Measurements from ENCODE around the gene OCSTAMP. TPM values are rescaled to one million over a fixed set of nuclear protein-coding genes. Genes with fewer than 3 reads are reported as not detected.

Gene OCSTAMP
- total RNA-seq, 1 experiment from 2014 or later = not detected

DNA sequence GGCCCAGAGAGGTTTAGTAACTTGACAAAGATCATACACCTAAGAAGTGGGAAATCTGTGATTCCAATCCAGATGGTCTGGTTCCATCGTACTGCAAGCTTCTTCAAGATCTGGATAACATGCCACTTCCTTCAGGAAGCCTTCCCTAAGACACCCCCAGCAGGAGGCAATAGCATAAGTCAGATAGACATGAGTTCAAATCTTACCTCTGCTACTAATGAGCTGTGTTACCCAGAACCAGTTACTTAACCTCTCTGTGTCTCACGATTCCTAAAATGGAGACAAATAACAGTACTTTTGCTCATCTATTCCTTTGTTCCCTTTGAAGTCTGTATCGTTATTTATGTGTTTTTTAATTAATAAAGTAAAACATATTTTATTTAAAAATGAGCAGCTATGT, 22.3 kb upstream of the OCSTAMP start:
- no peaks in the 10 kb centered on the region for H3K36me3 ChIP-seq (ENCODE audit: control insufficient read depth, insufficient read depth, low read length)
- no TSS peak for BruUV-seq (replicated peaks)
- no peak overlapping the region for H3K4me3 ChIP-seq (ENCODE audit: low read depth in 2 of 2, low read length in 2 of 2)
- ATAC-seq = no peak
- no peak overlapping the region for H3K27ac ChIP-seq (ENCODE audit: low read length)
- intact Hi-C loops (cut with micrococcal nuclease; ENCODE audit: unreplicated experiment) = no loop called here
- no peaks in the 10 kb centered on the region; the same call in 1 of the 2 replicates for H3K27me3 ChIP-seq (ENCODE audit: control insufficient read depth, insufficient read depth, low read length)
- no peak for DNase-seq (ENCODE audit: low read depth, low spot score)
- POLR2A ChIA-PET = no interaction called here
- in situ Hi-C loops (cut with HindIII; ENCODE audit: low pct_unique_long_range_greater_than_20kb, low sequenced_read_pairs) = no loop called here
- peaks cover 3% of the 10 kb centered on the region; the same call in 1 of the 2 replicates for H3K4me1 ChIP-seq (ENCODE audit: control insufficient read depth, insufficient read depth, low read length)
- CTCF ChIA-PET = no interaction called here
- TF ChIP-seq SIN3A (IDR thresholded peaks at IDR 0.05; ENCODE audit: borderline replicate concordance, insufficient read depth, low read depth, low read length) = no peak
- no peak for TF ChIP-seq TCF7L2 (IDR thresholded peaks at IDR 0.05; ENCODE audit: low read depth, low read length)
- TF ChIP-seq, protein P1, sequence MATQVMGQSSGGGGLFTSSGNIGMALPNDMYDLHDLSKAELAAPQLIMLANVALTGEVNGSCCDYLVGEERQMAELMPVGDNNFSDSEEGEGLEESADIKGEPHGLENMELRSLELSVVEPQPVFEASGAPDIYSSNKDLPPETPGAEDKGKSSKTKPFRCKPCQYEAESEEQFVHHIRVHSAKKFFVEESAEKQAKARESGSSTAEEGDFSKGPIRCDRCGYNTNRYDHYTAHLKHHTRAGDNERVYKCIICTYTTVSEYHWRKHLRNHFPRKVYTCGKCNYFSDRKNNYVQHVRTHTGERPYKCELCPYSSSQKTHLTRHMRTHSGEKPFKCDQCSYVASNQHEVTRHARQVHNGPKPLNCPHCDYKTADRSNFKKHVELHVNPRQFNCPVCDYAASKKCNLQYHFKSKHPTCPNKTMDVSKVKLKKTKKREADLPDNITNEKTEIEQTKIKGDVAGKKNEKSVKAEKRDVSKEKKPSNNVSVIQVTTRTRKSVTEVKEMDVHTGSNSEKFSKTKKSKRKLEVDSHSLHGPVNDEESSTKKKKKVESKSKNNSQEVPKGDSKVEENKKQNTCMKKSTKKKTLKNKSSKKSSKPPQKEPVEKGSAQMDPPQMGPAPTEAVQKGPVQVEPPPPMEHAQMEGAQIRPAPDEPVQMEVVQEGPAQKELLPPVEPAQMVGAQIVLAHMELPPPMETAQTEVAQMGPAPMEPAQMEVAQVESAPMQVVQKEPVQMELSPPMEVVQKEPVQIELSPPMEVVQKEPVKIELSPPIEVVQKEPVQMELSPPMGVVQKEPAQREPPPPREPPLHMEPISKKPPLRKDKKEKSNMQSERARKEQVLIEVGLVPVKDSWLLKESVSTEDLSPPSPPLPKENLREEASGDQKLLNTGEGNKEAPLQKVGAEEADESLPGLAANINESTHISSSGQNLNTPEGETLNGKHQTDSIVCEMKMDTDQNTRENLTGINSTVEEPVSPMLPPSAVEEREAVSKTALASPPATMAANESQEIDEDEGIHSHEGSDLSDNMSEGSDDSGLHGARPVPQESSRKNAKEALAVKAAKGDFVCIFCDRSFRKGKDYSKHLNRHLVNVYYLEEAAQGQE (IDR thresholded peaks at IDR 0.05; ENCODE audit: insufficient read depth in 1 of 2, low read depth in 2 of 2, low read length in 1 of 2) = no peak
- H3K9me3 ChIP-seq (ENCODE audit: control insufficient read depth, insufficient read depth, low read depth, low read length) = no peaks in the 10 kb centered on the region

GRCh38 chr20:46572153-46572552, 21.7 kb upstream of the OCSTAMP start:
- no peaks in the 10 kb centered on the region for H3K9me3 ChIP-seq (ENCODE audit: control insufficient read depth, insufficient read depth, low read depth, low read length)
- POLR2A ChIA-PET = no interaction called here
- no TSS peak for BruUV-seq (replicated peaks)
- H3K27me3 ChIP-seq (ENCODE audit: control insufficient read depth, insufficient read depth, low read length) = no peaks in the 10 kb centered on the region; the same call in 1 of the 2 replicates
- no peaks in the 10 kb centered on the region for H3K36me3 ChIP-seq (ENCODE audit: control insufficient read depth, insufficient read depth, low read length)
- no peak overlapping the region for H3K27ac ChIP-seq (ENCODE audit: low read length)
- TF ChIP-seq, protein P1 (IDR thresholded peaks at IDR 0.05; ENCODE audit: insufficient read depth in 1 of 2, low read depth in 2 of 2, low read length in 1 of 2) = no peak
- TF ChIP-seq SIN3A (IDR thresholded peaks at IDR 0.05; ENCODE audit: borderline replicate concordance, insufficient read depth, low read depth, low read length) (no peak), TCF7L2 (IDR thresholded peaks at IDR 0.05; ENCODE audit: low read depth, low read length) (no peak), POLR2AphosphoS5 (IDR thresholded peaks at IDR 0.05; ENCODE audit: low read depth, low read length) (no peak)
- TF ChIP-seq, protein P2, sequence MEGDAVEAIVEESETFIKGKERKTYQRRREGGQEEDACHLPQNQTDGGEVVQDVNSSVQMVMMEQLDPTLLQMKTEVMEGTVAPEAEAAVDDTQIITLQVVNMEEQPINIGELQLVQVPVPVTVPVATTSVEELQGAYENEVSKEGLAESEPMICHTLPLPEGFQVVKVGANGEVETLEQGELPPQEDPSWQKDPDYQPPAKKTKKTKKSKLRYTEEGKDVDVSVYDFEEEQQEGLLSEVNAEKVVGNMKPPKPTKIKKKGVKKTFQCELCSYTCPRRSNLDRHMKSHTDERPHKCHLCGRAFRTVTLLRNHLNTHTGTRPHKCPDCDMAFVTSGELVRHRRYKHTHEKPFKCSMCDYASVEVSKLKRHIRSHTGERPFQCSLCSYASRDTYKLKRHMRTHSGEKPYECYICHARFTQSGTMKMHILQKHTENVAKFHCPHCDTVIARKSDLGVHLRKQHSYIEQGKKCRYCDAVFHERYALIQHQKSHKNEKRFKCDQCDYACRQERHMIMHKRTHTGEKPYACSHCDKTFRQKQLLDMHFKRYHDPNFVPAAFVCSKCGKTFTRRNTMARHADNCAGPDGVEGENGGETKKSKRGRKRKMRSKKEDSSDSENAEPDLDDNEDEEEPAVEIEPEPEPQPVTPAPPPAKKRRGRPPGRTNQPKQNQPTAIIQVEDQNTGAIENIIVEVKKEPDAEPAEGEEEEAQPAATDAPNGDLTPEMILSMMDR (IDR thresholded peaks at IDR 0.05) = no peak
- DNase-seq (ENCODE audit: low read depth, low spot score) (no peak), ATAC-seq (peak; percentile 64)
- peaks cover 3% of the 10 kb centered on the region; the same call in 1 of the 2 replicates for H3K4me1 ChIP-seq (ENCODE audit: control insufficient read depth, insufficient read depth, low read length)
- intact Hi-C loops (cut with micrococcal nuclease; ENCODE audit: unreplicated experiment) = no loop called here
- CTCF ChIA-PET = no interaction called here
- no peak overlapping the region for H3K4me3 ChIP-seq (ENCODE audit: low read depth in 2 of 2, low read length in 2 of 2)
- in situ Hi-C loops (cut with HindIII; ENCODE audit: low pct_unique_long_range_greater_than_20kb, low sequenced_read_pairs) = no loop called here

Data from Panc1 (cell line).